ENCODE data around the gene PPM1J. TPM values are rescaled to one million over a fixed set of nuclear protein-coding genes. Genes with fewer than 3 reads are reported as not detected.

PPM1J gene
- total and polyA plus RNA-seq, 2 donors (not counting 1 experiment from before 2014, with no cell fraction given): 0.79 to 0.83 TPM

DNA sequence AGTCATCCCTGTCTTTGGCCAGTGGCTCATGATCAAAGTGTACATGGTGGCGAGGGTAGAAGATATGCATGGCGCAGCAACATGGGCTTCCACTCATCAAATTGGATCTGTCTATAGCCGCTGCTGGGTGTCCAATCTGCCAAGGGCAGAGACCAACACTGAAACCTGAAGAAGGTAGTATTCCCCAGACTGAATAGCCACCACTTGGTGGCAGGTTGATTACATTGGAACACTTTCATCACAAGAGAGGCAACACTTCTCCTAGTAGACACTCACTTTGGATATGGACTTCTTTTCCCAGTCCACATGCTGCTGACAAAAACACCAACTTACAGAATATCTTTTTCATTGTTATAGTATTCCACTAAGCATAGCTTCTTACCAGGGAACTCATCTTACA is 22.4 kb upstream of the PPM1J start:
- Histone ChIP-seq H3K4me3 (replicated peaks in 1 of 4; ENCODE audit: control extremely low read depth in 1 of 4, insufficient read depth in 1 of 4, low read depth in 3 of 4, low read length in 4 of 4) (no peak overlapping the region), H3K4me2 (ENCODE audit: extremely low read depth, insufficient read depth, low read length) (no peak overlapping the region), H3K9ac (ENCODE audit: insufficient read depth, low read length) (no peak overlapping the region), H2AFZ (ENCODE audit: low read length) (no peak overlapping the region), H3K79me2 (ENCODE audit: control insufficient read depth, insufficient read depth, low read length) (no peaks in the 10 kb centered on the region), H3K36me3 (ENCODE audit: control insufficient read depth, insufficient read depth, low read length) (no peaks in the 10 kb centered on the region), H3K9me3 (ENCODE audit: control insufficient read depth, insufficient read depth, low read depth, low read length) (no peaks in the 10 kb centered on the region), H3K4me1 (ENCODE audit: control insufficient read depth, extremely low read depth, insufficient read depth, low read length) (no peaks in the 10 kb centered on the region), H3K27me3 (ENCODE audit: control insufficient read depth, insufficient read depth, low read length) (no peaks in the 10 kb centered on the region), H3K27ac (ENCODE audit: insufficient read depth, low read length) (no peak overlapping the region), H4K20me1 (ENCODE audit: control insufficient read depth, extremely low read depth, insufficient read depth, low read length) (no peaks in the 10 kb centered on the region)
- TF ChIP-seq CTCF (conservative IDR thresholded peaks at IDR 0.05 in 1 of 2, IDR thresholded peaks at IDR 0.05 in 1 of 2; ENCODE audit: low read depth in 1 of 2, low read length in 2 of 2) (no peak), EZH2 (IDR thresholded peaks at IDR 0.05; ENCODE audit: low read length, missing control alignments) (no peak)
- no peak for DNase-seq (ENCODE audit: low read depth in 2 of 2)

GRCh38 chr1:112735752-112736151 is 20.6 kb upstream of the PPM1J start:
- Histone ChIP-seq H3K27ac (ENCODE audit: insufficient read depth, low read length) (no peak overlapping the region), H3K36me3 (ENCODE audit: control insufficient read depth, insufficient read depth, low read length) (no peaks in the 10 kb centered on the region), H3K27me3 (ENCODE audit: control insufficient read depth, insufficient read depth, low read length) (no peaks in the 10 kb centered on the region), H3K9ac (ENCODE audit: insufficient read depth, low read length) (no peak overlapping the region), H4K20me1 (ENCODE audit: control insufficient read depth, extremely low read depth, insufficient read depth, low read length) (no peaks in the 10 kb centered on the region), H3K9me3 (ENCODE audit: control insufficient read depth, insufficient read depth, low read depth, low read length) (no peaks in the 10 kb centered on the region), H3K4me1 (ENCODE audit: control insufficient read depth, extremely low read depth, insufficient read depth, low read length) (no peaks in the 10 kb centered on the region), H3K4me3 (replicated peaks in 1 of 4; ENCODE audit: control extremely low read depth in 1 of 4, insufficient read depth in 1 of 4, low read depth in 3 of 4, low read length in 4 of 4) (no peak overlapping the region), H3K4me2 (ENCODE audit: extremely low read depth, insufficient read depth, low read length) (no peak overlapping the region), H3K79me2 (ENCODE audit: control insufficient read depth, insufficient read depth, low read length) (no peaks in the 10 kb centered on the region), H2AFZ (ENCODE audit: low read length) (no peak overlapping the region)
- DNase-seq (ENCODE audit: low read depth in 2 of 2): peak; percentile 41 to 92
- no peak for TF ChIP-seq CTCF (conservative IDR thresholded peaks at IDR 0.05 in 1 of 2, IDR thresholded peaks at IDR 0.05 in 1 of 2; ENCODE audit: low read depth in 1 of 2, low read length in 2 of 2)
- no peak for TF ChIP-seq EZH2 (IDR thresholded peaks at IDR 0.05; ENCODE audit: low read length, missing control alignments)

DNA sequence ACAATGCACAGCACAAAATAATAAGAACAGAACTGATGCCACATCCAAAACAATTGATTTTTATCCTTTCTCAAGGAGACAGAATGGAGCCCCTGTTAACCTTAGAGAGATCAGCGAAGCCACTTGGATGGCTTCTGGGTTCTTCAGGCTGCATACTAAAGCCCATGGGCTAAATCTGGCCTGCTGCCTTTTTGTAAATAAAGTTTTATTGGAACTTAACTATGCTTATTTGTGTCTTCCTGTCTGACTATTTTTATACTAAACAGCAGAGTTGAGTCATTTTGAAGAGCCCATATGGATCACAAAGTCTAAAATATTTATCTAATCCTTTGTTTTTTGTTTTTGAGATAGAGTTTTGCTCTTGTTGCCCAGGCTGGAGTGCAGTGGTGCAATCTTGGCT is 16.3 kb upstream of the PPM1J start:
- H3K9ac ChIP-seq (ENCODE audit: insufficient read depth, low read length): no peak overlapping the region
- no peaks in the 10 kb centered on the region for H3K9me3 ChIP-seq (ENCODE audit: control insufficient read depth, insufficient read depth, low read depth, low read length)
- no peak for TF ChIP-seq EZH2 (IDR thresholded peaks at IDR 0.05; ENCODE audit: low read length, missing control alignments)
- no peak for TF ChIP-seq CTCF (conservative IDR thresholded peaks at IDR 0.05 in 1 of 2, IDR thresholded peaks at IDR 0.05 in 1 of 2; ENCODE audit: low read depth in 1 of 2, low read length in 2 of 2)
- H4K20me1 ChIP-seq (ENCODE audit: control insufficient read depth, extremely low read depth, insufficient read depth, low read length): no peaks in the 10 kb centered on the region
- H3K27ac ChIP-seq (ENCODE audit: insufficient read depth, low read length): no peak overlapping the region
- H3K4me3 ChIP-seq (replicated peaks in 1 of 4; ENCODE audit: control extremely low read depth in 1 of 4, insufficient read depth in 1 of 4, low read depth in 3 of 4, low read length in 4 of 4): no peak overlapping the region
- DNase-seq (ENCODE audit: low read depth in 2 of 2): no peak
- H3K4me1 ChIP-seq (ENCODE audit: control insufficient read depth, extremely low read depth, insufficient read depth, low read length): no peaks in the 10 kb centered on the region
- no peaks in the 10 kb centered on the region for H3K79me2 ChIP-seq (ENCODE audit: control insufficient read depth, insufficient read depth, low read length)
- no peaks in the 10 kb centered on the region for H3K36me3 ChIP-seq (ENCODE audit: control insufficient read depth, insufficient read depth, low read length)
- no peak overlapping the region for H2AFZ ChIP-seq (ENCODE audit: low read length)
- H3K27me3 ChIP-seq (ENCODE audit: control insufficient read depth, insufficient read depth, low read length): no peaks in the 10 kb centered on the region
- H3K4me2 ChIP-seq (ENCODE audit: extremely low read depth, insufficient read depth, low read length): no peak overlapping the region

Data from fibroblast of lung (primary cell).